HG03354 (cell line): ENCODE measurements around the gene SDK1.

ENCODE experiments used
- ATAC-seq: cut with Tn5 transposase; IDR thresholded peaks from one replicate; pipeline ENCODE4 v1.9.1; 2021; ENCODE audit warnings: mild to moderate bottlenecking; ENCODE audit not compliant: unreplicated experiment, poor library complexity, severe bottlenecking

The SDK1 gene

DNA sequence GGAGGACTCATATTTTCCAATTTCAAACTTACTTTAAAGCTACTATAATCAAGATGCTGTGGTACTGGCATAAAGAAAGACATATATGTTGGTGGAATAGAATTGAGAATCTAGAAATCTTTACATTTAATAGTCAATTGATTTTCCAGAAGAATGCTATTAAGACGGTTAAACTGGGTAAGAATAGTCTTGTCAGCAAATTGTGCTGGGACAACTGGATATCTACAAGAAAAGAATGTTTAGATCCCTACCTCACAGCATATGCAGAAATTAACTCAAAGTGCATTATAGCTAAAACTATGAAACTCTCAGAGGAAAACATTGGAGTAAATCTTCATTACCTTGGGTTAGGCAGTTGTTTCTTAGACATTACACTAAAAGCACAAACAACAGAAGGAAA lies 203.3 kb downstream of the SDK1 start:
- ATAC-seq = no peak

GRCh38 chr7:3510101-3511020 lies 209.3 kb downstream of the SDK1 start:
- no peak for ATAC-seq

DNA sequence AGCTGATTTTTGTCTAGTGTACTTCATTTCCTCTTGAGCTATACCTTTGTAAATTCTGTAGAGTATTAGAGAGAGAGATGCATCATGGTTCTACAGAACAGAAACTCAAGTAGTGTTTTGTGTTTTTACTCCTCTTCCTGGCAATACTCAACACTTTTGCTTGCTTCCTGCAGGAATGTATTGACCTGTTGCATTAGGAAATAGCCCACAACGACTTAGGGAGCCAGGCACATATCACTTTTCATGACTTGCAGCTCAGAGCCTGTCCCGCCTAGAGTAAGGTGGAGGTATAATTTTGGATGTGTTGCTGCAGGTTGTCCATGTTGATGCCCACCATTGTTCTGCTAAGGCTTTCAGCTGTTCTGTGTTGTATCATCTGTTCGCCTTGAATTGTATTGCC lies 216.3 kb downstream of the SDK1 start:
- no peak for ATAC-seq

GRCh38 chr7:3518546-3518945 lies 217.5 kb downstream of the SDK1 start:
- ATAC-seq = no peak

- no peak for ATAC-seq
These were observed 219.2 kb downstream of the SDK1 start for GRCh38 chr7:3520206-3520605.

DNA sequence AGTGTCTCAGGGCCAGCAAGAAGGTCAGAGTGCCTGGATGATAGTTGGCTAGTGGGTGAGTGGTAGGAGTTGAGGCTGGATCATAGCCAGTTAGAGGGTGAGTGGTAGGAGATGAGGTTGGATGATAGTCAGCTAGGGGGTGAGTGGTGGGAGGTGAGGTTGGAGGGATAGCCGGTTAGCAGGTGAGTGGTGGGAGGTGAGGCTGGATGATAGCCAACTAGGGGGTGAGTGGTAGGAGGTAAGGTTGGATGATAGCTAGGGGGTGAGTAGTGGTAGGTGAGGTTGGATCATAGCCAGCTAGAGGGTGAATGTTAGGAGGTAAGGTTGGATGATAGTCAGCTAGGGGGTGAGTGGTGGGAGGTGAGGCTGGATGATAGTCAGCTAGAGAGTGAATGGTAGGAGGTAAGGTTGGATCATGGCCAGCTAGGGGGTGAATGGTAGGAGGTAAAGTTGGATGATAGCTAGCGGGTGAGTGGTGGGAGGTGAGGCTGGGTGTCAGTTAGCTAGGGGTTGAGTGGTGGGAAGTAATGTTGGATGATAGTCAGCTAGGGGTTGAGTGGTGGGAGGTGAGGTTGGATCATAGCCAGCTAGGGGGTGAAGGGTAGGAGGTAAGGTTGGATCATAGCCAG lies 226.6 kb downstream of the SDK1 start:
- no peak for ATAC-seq

- no peak for ATAC-seq
These were observed 232.0 kb downstream of the SDK1 start for GRCh38 chr7:3533040-3533439.

DNA sequence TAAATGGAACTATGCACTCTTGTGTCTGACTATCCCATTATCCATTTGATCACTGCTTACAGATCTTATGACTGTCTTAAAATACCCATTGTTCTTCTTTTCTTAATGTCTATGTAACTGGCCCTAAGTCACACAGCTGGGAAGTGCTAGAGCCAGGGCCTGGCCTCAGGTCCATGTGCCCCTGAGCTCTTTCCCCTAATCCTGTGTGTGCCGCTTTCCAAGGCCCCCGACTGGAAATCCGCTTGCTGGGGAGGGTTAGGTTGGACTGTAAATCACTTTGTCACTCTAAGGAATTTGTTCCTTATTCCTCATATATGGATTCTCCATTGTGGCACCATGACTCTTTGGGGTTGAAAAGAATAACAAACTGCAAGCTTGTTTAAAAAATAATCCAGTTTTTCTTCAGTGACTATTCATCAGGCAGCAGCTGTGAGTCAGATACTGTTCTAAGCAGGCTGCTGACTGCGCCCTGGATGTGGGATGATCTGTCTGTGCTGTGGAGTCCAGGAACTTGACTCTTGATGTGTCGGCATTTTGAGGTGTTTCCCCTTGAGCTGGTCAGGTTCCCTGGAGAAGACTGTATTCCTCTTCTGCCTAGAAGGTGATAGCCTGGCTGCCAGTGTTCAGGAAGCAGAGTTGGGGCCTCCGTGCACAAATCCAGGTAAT lies 236.3 kb downstream of the SDK1 start:
- no peak for ATAC-seq

DNA sequence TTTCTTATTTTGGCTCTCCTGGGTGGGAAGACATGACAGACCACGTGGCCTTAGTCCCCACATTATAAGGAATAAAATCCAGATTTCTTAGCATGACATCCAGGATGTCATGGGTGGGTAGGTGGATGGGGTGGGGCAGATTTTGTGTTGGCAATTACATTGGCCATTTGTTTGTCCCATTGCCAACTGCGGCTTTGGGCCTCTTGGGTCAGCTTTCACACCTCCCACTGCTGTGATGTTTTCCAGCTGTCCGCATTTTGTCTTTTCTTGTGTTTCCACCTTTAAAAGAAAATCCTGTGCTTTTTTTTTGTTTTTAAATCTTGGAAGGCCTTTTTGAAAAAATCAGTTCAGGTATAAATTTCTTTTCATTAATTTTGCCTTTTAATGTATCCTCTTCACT lies 237.0 kb downstream of the SDK1 start:
- no peak for ATAC-seq

DNA sequence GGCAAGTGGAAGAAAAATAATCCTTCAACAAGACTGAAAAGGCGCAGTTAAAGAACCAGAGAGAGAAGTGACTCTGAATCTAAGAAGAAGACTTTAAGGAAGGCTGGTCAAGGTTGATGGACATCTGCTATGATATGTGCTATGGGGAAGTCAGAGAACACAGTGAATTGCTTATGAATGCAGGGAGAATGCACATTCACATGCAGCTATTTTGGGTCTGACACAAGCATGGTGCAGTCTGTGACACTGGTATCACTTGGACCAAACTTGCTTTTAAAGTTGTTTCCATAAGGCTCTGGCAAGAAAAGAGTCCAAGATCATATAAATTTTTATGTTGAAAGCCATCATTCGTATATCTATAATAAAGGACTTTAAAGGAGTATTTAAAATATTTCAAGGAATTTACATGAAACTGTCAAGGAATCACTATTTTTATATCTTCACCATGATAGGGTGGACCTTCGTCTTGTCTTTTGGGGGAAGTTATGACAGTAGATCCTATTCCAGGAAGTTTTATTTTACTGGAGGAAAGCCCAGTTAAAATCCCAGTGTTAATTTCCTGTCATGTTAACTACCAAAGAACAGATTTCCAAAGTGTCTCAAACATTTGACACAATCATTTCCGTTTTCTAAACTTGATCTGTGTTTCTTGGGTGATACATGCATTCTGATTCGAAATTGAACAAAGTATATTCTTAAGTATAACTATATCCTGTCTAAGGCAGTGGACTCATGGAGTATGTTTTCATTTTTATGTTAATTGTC lies 239.6 kb downstream of the SDK1 start:
- no peak for ATAC-seq

GRCh38 chr7:3544202-3544601 lies 243.2 kb downstream of the SDK1 start:
- no peak for ATAC-seq

GRCh38 chr7:3548815-3549214 lies 247.8 kb downstream of the SDK1 start:
- no peak for ATAC-seq

DNA sequence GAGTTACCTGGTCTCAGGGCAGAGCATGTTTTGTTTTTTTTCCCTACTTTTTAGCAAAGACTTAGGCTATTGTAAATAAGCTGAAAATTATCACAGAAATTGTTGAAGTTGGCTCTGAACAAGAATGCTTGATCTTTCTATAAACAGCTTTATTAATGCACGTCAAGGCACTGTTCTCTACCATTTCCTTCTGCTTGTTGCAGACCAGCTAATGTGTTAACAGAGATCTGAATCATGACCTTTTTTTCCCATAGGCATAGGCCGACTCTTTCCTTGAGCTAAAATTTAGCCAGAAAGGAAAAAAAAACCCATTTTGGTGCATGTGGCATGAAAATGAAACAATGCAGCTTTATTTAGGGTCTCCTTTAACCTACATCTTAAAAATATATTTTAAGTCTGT lies 248.5 kb downstream of the SDK1 start:
- ATAC-seq = no peak

- no peak for ATAC-seq
These were observed 250.5 kb downstream of the SDK1 start for GRCh38 chr7:3551536-3551935.

GRCh38 chr7:3552499-3552898 lies 251.4 kb downstream of the SDK1 start:
- no peak for ATAC-seq

GRCh38 chr7:3558400-3558799 lies 257.3 kb downstream of the SDK1 start:
- no peak for ATAC-seq

GRCh38 chr7:3559278-3559677 lies 258.2 kb downstream of the SDK1 start:
- no peak for ATAC-seq

GRCh38 chr7:3560495-3560894 lies 259.4 kb downstream of the SDK1 start:
- no peak for ATAC-seq

DNA sequence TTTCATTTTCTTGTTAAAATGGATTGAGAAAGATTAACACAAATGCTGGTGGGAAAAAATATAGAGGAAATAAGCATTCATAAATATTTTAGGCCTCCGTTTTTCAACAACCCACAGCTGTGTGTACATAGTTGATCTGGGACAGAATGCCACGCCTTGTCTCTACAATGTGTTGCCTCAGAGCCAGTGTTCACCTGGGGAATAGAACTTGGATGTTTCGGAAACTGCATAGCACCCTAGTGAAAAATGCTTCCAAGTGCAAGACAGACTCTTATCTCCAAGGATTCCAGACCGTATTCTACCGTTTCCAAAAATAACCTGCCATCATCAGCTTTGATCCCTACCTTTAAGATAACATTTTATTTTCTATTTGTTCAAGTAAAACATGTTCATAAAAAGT lies 260.9 kb downstream of the SDK1 start:
- ATAC-seq = no peak

DNA sequence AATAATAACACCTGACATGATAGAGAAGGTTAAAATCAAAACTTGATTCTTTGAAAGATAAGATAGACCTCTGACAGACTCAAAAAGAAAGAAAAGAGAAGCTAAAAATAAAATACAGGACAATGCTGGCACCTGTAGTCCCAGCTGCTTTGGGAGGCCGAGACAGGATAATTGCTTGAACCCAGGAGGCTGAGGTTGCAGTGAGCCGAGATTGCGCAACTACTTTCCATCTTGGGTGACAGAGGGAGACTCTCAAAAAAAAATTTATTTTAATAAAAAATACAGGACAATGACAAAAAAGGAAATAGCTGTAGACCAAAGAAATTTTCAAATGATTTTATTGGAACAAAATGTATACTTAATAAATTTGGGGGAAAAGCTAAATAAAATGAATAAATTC lies 263.2 kb downstream of the SDK1 start:
- no peak for ATAC-seq
